GM18520 (cell line): ENCODE results near the gene MYO15A.
A peak's percentile ranks its signal among the peaks of the same experiment; 100 is the strongest.

ENCODE experiments used
- ATAC-seq: cut with Tn5 transposase; IDR thresholded peaks from one replicate; pipeline ENCODE4 v1.9.1; 2021; ENCODE audit not compliant: unreplicated experiment

The MYO15A gene

GRCh38 chr17:18182978-18183333 lies 74.4 kb downstream of the MYO15A start:
- peak; percentile 16 for ATAC-seq

- ATAC-seq, result peak; percentile 72
Measured at GRCh38 chr17:18183334-18184142, 75.0 kb downstream of the MYO15A start, which contains the start of gene ALKBH5. TSS of gene ALKBH5 (plus strand) at chr17:18183828. CDS start at chr17:18184244, 416 bp downstream.

- ATAC-seq, result no peak
Measured at GRCh38 chr17:18184143-18185031, 75.8 kb downstream of the MYO15A start.

GRCh38 chr17:18185391-18185790 lies 76.8 kb downstream of the MYO15A start:
- ATAC-seq, result no peak

GRCh38 chr17:18185832-18186626 lies 77.5 kb downstream of the MYO15A start:
- no peak for ATAC-seq

- ATAC-seq, result no peak
Measured at GRCh38 chr17:18186627-18186982, 78.0 kb downstream of the MYO15A start.

GRCh38 chr17:18187226-18187625 lies 78.7 kb downstream of the MYO15A start:
- no peak for ATAC-seq

- ATAC-seq, result no peak
Measured at GRCh38 chr17:18187821-18188761, 79.5 kb downstream of the MYO15A start.

GRCh38 chr17:18190628-18191235 lies 82.2 kb downstream of the MYO15A start:
- ATAC-seq, result no peak

GRCh38 chr17:18191236-18191667 lies 82.7 kb downstream of the MYO15A start:
- no peak for ATAC-seq

GRCh38 chr17:18191967-18192366 lies 83.4 kb downstream of the MYO15A start:
- no peak for ATAC-seq

- no peak for ATAC-seq
Measured at GRCh38 chr17:18194394-18194793, 85.8 kb downstream of the MYO15A start.

GRCh38 chr17:18194804-18195203 lies 86.2 kb downstream of the MYO15A start:
- ATAC-seq, result no peak

- ATAC-seq, result no peak
Measured at GRCh38 chr17:18195246-18195645, 86.7 kb downstream of the MYO15A start.

- no peak for ATAC-seq
Measured at GRCh38 chr17:18197535-18198194, 89.1 kb downstream of the MYO15A start.

GRCh38 chr17:18198530-18198929 lies 90.0 kb downstream of the MYO15A start:
- ATAC-seq, result no peak

GRCh38 chr17:18201108-18201507 lies 92.6 kb downstream of the MYO15A start:
- ATAC-seq, result no peak

GRCh38 chr17:18203308-18203707 lies 94.8 kb downstream of the MYO15A start:
- no peak for ATAC-seq

GRCh38 chr17:18205861-18206260 lies 97.3 kb downstream of the MYO15A start:
- no peak for ATAC-seq
